ENCODE data around the gene LMAN2L.

The LMAN2L gene, protein sequence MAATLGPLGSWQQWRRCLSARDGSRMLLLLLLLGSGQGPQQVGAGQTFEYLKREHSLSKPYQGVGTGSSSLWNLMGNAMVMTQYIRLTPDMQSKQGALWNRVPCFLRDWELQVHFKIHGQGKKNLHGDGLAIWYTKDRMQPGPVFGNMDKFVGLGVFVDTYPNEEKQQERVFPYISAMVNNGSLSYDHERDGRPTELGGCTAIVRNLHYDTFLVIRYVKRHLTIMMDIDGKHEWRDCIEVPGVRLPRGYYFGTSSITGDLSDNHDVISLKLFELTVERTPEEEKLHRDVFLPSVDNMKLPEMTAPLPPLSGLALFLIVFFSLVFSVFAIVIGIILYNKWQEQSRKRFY

DNA sequence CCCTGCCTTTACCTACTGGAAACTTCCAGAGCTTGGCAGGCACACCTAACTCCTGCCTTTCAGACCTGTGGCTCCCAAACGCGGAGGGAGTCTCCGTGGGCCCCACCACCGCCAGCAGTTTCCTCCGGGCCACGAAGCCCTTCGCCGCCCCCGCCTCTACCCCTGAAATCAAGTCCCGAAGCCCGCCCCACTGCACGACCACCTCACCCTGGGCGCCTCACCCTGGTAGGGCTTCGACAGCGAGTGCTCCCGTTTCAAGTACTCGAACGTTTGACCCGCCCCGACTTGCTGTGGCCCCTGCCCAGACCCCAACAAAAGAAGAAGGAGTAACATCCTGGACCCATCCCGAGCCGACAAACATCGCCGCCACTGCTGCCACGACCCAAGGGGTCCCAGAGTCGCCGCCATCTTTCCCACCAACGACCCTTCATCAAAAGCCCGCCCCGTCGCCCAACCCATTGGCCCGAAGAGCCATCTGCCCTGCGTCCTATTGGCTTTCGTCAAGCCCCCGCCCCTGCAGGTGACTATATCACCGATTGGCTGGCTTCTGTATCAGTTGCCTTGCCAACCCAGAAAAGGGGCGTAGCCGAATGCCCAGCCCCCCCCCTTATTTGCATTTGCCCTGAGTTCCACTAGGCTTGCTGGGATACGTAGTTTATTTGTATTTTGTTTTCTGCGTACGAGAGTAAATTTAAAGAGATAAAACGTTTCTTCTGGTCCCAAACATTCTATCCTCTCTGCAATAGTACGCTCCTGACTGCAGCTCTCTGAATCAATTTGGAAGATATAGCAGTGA is at the start of gene LMAN2L:
Gene LMAN2L, minus strand, starts transcription at position 432 of the 796 bp plus-strand sequence. Its CDS starts 24 bp downstream, at position 408.
- DNase-seq, result peak; percentile 95 to 96

DNA sequence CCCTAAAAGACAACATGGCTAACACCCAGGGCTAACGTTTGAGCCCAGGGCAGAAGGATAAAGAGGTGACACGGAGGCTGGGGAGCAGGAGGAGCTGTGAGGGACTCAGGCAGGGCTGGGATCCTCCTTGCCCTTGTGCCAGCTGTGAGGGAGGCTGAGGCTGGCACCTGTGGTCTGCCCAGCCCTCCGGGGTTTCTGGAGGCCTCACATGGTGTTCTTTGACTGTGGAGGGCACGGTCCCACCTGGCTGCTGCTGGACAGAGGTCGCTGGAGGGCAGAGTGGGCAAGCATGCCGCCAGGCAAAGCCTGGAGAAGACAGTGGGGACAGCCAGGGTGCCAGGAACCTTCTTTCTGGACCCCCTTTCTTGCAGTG is 49.4 kb upstream of the LMAN2L start:
- no peak for DNase-seq

DNA sequence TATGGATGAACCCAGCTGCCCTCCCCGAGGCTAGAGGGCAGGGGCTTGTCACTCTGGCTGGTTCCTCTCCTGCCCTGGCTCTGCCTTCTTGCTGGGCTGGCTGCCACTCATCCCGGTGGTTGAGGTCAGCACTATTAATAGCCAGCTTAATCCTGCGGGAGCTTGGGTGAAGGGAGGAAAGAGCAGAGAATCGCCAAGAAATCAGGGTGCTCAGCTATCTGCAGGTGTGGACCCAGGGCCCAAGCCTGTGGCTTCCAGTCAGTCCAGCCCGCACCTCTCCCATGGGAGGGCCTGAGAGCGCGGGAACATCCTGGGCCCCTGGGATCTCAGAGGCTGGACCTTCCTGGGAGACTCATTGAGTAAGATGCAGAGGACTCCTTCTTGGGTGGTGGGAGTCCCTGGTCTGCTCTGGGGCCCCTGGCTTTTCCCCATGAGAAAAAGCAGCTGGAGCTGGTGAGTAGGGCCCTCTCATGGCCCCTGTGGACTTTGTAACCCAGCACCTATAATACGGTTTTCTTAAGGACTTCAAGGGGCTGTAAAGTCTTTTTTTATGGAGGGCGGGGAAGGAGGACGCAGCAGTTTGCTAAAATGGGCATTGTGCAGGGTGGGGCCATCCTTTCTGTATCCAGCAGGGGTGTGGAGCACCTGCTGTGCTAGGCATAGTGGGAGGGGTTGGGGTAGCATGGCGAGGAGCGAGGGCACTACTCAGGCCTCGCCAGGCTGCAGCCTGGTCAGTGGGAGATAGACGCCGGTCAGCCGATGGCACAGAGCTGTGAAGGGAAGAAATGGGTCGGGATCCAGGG is 48.8 kb upstream of the LMAN2L start:
- no peak for DNase-seq

DNA sequence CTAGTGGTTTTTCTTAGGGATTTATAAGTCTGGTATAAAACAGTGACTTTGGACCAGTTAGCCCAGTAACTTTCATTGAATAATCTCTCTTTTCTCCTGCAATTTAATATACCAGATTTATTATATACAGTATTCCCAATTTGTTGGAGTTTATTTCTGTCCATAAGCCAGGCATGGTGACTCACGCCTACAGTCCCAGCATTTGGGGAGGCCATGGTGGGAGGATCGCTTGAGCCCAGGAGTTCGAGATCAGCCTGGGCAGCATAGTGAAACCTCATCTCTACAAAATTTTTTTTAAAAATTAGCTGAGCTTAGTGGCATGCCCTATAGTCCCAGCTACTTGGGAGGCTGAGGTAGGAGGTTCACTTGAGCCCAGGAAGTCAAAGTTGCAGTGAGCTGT is 47.5 kb upstream of the LMAN2L start:
- no peak for DNase-seq

DNA sequence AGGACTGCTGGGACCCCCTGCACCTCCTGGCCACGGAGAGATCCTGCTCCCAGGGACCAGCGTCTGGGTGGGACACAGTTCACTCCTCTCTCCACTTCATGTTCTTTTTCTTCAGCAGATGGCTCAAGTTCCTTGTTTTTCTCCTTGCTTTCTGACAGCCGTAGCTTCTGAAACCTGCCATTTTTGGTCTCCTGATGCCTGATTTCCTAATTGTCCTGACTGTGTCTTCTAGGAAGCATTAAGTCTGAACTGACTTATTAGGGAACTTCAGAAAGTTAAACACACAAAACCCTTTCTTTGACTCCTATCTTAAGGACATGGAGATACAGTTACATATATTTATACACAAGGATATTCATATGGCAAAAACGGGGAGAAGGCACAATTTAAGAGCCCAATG is 43.5 kb upstream of the LMAN2L start:
- DNase-seq, result no peak

DNA sequence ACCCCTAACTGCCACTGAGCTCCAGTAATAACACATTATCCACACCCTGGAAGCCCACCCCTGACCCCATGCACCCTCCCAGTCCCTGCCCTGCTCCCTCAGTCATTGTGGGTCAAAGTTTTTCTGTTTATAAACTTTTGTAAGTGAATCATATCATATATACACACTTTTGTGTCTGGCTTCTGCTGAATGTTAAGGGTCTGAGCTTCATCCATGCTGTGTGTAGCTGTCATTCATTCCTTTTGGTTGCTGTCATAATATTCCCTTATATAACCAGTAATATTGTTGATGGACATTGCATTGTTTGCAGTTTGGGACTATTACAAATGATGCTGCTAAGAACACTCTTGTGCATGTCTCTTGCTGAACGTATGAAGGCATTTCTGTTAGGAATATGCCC is 35.3 kb upstream of the LMAN2L start:
- DNase-seq, result no peak

DNA sequence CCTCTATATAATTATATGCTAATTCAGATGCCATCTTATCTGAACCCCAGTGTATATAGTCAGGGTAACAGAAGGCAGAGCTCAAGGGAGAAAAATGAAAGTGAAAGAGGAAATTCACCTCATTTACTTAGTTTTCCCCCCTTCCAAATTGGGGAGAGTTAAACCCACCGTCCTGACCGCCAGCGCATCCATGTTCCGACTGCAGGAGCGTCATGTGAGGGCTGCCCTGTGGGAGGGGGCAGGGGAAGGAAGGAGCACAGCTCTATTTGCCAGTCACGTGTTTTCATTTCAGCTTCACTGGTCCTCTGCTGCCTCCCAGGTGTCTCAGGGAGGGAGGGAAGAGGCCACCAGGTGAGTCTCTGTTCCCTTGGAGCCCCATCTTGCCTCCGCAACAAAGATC is 34.1 kb upstream of the LMAN2L start:
- DNase-seq, result peak; percentile 40 to 59

DNA sequence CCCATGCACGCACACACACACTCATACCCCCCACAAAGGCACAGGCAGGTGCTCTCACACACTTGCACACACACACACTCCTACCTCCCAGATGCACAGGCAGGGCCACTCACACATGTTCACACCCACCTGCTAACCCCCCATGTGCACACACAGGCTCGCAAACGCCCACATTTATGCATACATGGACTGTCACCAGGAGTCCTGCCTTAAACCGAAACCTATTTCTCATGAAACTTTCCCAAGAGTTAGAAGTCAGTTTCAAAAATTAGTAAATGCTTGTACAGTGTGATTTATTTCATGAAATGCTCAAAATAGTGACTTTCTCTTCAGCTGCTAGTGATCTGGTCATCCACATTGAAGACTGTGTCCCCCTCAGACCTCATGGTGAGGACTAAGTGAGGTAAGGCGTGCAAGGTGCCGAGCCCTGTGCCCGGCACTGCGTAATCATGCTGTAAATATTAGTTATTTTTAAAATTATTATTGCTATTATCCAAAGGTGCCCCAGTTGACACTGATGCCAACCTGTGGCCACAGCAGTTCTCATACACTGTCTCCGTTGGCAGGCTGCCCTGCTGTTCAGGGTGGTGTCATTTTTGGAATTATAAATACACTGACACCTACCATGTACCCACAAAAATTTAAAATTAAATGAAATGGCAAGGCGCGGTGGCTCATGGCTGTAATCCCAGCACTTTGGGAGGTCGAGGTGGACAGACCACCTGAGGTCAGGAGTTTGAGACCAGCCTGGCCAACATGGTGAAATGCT is 33.2 kb upstream of the LMAN2L start:
- DNase-seq, result peak; percentile 40 to 43

DNA sequence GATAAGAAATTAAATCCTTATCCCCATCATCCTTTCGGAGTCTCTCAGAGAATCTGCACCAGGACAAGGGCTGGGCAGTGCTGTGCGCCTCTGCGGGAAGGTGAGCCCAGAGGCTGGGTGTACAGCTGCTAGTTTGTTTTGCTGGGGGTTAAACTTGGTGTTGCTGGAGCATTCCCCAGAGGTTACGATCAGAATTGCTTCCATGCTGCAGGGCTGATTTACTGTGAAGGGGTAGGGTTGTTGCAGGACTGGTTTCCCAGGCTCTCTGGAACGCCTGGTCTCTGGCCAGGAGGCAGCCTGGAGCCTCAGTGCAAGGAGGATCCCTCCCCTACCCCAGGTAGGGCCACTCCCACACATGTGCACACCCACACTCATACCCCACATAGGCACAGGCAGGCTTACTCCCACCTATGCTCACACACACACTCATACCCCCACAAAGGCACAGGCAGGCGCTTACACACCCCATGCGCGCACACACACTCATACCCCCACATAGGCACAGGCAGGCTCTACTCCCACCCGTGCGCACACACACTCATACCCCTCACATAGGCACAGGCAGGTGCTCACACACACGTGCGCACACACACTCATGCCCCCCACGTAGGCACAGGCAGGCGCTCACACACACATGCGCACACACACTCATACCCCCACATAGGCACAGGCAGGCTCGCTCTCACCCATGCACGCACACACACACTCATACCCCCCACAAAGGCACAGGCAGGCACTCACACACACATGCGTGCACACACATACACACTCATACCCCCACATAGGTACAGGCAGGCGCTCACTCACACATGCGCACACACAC is 32.1 kb upstream of the LMAN2L start:
- no peak for DNase-seq

DNA sequence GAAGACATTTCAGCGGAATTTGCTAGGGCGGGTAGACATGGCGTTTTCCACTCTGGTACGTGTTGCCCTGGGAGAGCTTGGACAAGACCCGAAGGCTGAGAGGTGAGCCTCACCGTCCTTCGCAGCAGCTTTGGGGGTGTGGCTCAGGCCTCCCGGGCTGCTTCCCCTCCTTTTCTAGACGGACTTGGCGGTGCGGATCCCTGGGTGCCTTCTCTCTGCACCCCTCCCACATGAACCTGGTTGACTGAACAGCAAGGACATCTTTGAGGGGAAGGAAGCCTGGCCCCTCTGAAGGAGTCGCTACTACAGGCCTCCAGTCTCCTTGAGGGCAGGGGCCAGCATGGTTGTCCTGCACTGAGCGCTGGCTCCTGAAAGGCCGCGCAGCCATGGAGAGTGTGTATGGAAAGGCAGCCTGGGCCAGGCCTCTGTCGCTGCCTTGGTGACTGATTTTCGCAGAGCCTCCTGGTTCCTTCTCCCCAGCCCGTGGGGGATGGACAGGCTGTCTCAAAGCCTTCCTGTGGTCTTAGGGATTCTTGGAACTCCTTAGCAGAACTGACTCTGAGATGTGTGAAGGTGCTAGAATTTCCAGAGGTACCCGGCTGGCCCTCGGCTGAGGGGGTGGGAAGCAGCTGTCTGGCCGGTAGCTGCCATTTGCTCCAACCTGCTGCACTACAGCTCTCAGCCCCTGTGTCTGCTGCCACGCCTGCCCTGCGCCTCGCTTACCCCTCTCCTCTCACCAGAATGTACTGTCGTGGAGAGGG is 30.8 kb upstream of the LMAN2L start:
- DNase-seq, result no peak

DNA sequence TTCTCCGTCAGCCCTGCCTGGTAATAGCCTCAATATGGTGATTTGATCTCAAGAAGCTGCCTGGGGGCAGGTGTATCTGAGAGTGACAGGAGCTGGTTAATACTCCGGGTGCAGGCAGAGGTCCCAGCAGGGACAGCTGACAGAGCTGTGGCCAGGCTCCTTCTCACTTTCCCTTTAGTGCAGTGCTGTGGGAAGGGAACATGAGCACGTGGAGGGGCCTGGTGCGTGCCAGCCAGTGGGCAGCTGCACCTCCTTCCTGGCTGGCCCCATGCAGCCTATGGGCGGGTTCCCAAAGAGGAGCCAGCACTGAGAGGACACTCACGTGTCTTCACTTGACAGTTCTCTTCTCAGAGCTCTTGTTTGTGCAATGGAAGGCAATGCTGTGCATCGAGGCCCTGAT is 29.9 kb upstream of the LMAN2L start:
- DNase-seq, result no peak

DNA sequence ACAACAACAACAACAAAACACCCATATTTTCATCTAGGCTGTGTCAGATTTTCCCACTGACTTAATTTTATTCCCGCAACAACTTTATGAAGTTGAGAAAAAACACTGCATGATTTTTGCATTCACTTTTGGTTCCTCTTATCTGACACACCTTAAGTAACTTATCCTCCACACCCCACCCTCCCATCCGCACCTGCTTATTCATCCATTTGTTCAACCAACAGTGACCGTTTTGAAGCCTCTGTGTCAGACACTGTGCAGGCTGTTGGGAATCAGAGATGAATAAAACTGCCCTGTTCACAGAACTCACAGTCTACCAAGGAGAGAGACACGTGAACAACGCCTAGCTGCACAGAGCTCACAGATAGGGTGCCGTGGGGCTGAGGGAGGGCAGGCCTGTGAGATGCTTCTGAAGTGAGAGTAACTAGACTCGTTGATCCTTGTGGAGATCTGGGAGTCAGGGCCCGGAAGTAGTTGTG is 28.3 kb upstream of the LMAN2L start:
- no peak for DNase-seq

DNA sequence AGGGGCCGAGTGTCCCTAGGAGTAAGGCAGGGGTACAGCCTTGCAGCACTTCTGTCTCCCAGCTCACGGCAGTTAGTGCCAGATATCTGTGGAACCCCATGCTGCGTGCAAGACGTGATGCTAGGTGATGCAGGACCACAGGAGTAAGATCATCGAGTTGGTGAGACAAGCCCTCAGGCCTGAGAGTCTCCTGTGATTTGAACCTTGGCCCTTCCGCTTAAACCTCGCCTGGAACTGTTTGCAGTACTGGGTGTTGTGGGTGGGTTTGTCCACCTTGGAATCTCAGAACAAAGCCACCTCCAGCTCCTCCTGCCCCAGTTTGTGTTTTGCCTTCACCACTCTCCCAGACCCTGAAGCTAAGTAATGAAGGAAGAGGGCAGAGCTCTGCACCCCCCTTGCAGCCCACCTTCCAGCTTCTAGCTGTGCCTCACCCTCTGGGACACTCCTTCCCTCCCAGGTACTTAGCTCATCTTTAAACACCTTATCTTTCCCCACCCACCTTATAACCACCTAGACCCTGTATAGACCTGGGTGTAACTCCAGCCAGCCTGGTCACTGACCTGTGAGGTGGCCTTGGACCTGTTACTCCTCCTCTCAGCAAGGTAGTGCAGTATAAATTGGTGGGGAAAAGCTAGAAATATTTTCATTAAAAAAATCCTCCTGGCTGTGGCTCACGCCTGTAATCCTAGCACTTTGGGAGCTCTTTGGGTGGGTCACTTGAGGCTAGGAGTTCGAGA is 27.4 kb upstream of the LMAN2L start:
- DNase-seq, result no peak

DNA sequence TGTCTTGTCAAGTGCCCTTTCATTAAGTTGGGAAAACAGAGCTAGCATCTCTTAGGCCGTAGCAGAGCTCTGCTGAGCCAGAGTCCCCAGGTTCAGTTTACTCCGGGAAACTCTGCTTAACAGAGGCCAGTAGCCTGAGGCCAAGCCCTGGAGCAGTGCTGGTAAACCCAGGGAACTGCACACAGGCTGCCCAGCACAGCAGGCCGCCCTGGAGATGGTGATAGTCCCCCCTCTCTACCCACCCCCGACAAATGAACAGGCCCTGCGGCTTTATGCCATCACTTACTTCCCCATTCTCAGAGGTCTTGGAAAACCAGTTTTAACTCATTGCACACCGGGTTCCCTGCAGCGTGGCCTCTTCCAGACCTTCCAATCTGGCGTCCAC is 24.4 kb upstream of the LMAN2L start:
- no peak for DNase-seq

DNA sequence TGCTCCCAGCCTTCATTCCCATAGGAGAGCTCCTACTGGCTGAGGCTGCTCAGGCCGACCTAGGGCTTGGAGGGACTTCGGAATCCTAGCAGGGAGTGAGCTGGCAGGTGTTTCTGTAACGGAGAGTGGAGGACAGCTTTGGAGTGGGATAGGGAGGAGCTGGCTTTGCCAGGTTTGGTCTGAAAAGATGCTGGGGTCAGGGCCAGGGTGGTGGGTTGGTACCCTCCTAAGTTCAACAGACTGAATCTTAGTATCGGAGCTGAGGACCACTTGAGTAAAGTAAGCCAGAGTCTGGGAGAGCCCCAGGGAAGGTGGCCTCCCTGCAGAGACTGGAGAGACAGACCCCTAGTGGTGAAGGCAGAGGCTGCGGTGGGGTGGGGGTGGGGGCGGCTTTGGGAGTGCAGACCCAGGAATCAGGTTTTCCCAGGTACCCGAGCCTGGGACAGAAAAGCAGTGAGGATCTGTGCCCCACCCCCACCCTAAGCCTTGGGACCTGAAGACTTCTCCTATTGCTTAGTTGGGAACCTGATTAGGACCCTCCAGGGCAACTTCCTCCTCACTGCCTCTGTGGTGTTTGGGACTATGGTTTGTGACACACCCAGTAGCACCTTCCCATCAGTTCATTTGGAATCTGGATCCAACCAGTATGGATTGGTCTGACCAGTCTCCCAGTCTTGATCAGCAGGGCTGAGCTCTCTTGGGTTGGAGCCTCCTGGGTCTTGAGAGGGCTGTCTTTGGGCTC is 23.8 kb upstream of the LMAN2L start:
- DNase-seq, result peak in 1 of 2 donors; percentile 8

DNA sequence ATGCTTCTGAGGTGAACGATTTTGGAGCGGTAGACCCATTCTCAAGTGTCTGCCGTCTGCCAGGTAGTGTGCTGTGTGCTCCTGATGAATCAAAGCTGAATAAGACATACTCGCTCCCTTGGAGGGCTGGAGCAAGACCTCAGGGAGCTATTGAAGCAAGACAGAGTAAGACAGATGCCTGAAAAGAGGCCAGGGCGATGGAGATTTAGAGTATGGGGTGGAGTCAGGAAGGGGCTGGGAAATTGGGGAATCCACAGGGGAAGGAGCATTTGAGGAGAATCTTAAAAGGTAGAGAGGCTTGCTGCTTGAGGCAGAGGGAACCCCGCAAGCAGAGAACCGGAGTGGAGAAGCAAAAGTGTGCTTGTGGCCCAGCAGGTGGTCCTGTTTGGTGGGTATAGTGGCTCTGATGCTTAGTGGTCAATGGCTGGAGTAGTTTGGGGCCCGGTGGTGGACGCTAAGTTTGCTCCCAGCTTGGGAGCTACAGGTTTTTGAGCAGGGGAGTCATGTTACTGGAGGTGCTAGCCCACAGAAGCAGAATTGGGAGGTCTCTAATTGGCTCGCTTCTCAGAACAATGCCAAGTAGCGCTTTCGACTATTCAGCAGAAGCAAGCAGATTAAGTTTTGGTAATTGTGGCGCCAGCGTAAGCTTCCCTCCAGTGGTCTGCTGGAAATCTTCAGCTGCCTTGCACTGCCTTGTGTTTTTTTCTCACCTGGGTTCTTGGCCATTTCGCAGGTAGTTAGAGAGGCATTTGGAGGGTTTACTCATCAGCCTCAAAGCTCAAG is 22.9 kb upstream of the LMAN2L start:
- DNase-seq, result no peak

DNA sequence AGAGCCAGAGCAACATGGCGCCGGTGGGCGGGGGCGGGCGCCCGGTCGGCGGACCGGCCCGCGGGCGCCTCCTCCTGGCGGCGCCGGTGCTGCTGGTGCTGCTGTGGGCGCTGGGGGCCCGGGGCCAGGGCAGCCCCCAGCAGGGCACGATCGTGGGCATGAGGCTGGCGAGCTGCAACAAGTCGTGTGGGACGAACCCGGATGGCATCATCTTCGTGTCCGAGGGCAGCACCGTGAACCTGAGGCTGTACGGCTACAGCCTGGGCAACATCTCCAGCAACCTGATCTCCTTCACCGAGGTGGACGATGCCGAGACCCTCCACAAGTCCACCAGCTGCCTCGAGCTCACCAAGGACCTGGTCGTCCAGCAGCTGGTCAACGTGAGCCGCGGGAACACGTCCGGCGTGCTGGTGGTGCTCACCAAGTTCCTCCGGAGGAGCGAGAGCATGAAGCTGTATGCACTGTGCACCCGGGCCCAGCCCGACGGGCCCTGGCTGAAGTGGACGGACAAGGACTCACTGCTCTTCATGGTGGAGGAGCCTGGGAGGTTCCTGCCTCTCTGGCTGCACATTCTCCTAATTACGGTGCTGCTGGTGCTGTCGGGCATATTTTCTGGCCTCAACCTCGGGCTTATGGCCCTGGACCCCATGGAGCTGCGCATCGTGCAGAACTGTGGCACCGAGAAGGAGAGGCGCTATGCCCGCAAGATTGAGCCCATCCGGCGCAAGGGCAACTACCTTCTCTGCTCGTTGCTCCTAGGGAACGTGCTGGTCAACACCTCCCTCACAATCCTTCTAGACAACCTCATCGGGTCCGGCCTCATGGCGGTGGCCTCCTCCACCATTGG is 21.3 kb upstream of the LMAN2L start:
- DNase-seq, result no peak
